Medulla oblongata (tissue), 1 donor: ENCODE results near the gene NAV3.

Experiments
- DNase-seq: peaks from one replicate; pipeline ENCODE4 v3.0.0-alpha.2; 2015; ENCODE audit errors: extremely low spot score

NAV3 gene

DNA sequence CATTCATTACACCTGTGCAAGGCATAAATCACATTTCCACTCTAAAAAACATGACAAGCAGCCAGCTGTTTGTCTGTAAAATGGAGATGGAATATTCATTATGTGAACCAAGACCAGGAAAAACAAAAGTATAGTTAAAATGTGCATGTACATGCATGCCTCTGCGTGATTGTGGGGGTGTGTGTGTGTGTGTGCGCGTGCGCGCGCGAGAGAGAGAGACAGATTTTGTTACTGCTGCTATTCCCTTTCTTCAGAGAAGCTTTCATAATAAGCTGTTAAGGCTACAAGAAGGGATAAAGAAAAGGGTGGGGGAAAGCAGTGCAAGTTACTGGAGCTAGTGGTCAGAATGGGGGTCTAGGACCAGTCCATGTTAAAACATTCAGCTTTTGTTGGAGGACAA, 430.3 kb downstream of the NAV3 start:
- DNase-seq, result no peak

DNA sequence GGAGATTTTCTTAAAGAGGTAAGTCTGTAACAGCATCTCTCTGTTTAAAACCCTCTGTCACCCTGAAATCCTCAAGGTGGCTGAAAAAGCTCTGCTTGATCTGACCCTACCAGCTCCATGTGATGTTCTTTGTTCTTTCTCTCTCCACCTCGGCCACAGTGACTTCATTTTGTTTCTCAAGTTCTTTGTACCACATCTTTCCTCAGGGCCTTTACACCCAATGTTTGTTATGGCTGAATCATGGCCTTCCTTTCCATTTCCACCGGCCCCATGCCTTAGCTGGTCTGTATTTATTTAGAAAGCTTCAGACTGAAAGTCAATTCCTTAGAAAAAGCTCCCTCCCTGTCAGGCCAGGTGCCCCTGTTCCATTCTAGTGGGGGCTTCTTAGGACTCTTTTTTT, 431.2 kb downstream of the NAV3 start:
- no peak for DNase-seq
